Endodermal cell (in vitro differentiated cells): ENCODE measurements around the gene MAPK8IP3. TPM values are rescaled to one million over a fixed set of nuclear protein-coding genes. Genes with fewer than 3 reads are reported as not detected.

Experiments used
- DNase-seq: peaks from one replicate; pipeline ENCODE4 v3.0.0-alpha.2; 2017
- H3K27ac ChIP-seq: 2 replicates; pipeline ENCODE4 v1.5.1; 2013; ENCODE audit warnings: mild to moderate bottlenecking, low read depth, low read length, moderate library complexity
- H3K27me3 ChIP-seq: 2 replicates; pipeline ENCODE4 v1.6.1; 2013; ENCODE audit warnings: mild to moderate bottlenecking, low read length, moderate library complexity; ENCODE audit not compliant: insufficient read depth, control insufficient read depth, poor library complexity, severe bottlenecking
- H3K36me3 ChIP-seq: 2 replicates; pipeline ENCODE4 v1.7.0; 2013; ENCODE audit warnings: mild to moderate bottlenecking, low read length, moderate library complexity; ENCODE audit not compliant: control insufficient read depth, insufficient read depth
- H3K4me1 ChIP-seq: one replicate; pipeline ENCODE4 v1.7.0; 2013; ENCODE audit warnings: low read length; ENCODE audit not compliant: control insufficient read depth, insufficient read depth
- H3K4me3 ChIP-seq: 2 replicates; pipeline ENCODE4 v1.5.1; 2013; ENCODE audit warnings: mild to moderate bottlenecking, low read length, moderate library complexity
- H3K9ac ChIP-seq: 2 replicates; pipeline ENCODE4 v1.6.1; 2013; ENCODE audit warnings: mild to moderate bottlenecking, low read length, moderate library complexity; ENCODE audit not compliant: poor library complexity, severe bottlenecking; ENCODE audit errors: extremely low read depth
- H3K9me3 ChIP-seq: 2 replicates; pipeline ENCODE4 v1.6.1; 2013; ENCODE audit warnings: mild to moderate bottlenecking, low read length, moderate library complexity; ENCODE audit not compliant: control insufficient read depth
- H3K27ac Mint-ChIP-seq: 2 replicates; pipeline ENCODE4 v1.8.0; 2020; ENCODE audit warnings: mixed read lengths
- H3K27me3 Mint-ChIP-seq: 2 replicates; pipeline ENCODE4 v1.8.0; 2021; ENCODE audit warnings: mild to moderate bottlenecking, mixed read lengths; ENCODE audit not compliant: insufficient read depth
- H3K36me3 Mint-ChIP-seq: 2 replicates; pipeline ENCODE4 v1.8.0; 2020; ENCODE audit warnings: low read depth, mixed read lengths
- H3K4me1 Mint-ChIP-seq: 2 replicates; pipeline ENCODE4 v1.8.0; 2020; ENCODE audit warnings: mixed read lengths
- H3K4me3 Mint-ChIP-seq: 2 replicates; pipeline ENCODE4 v1.8.0; 2020; ENCODE audit warnings: mild to moderate bottlenecking, moderate library complexity, mixed read lengths
- H3K9me3 Mint-ChIP-seq: 2 replicates; pipeline ENCODE4 v1.8.0; 2020; ENCODE audit warnings: mild to moderate bottlenecking, mixed read lengths
- CTCF ChIP-seq: fragments of 200-600 bp; sonication (generic); conservative IDR thresholded peaks from 2 replicates; pipeline ENCODE4 v1.5.0; 2021; ENCODE audit warnings: antibody characterized with exemption, mild to moderate bottlenecking
- WGBS, 2 experiments: methylation state at CpG; one replicate each; pipeline versions ENCODE4 v1.1.5 to v1.1.7; 2013; ENCODE audit warnings: missing lambda C conversion rate in 2 of 2, mixed read lengths in 1 of 2; ENCODE audit not compliant: insufficient coverage in 1 of 2, insufficient read length in 1 of 2; 5-methylcytosine and 5-hydroxymethylcytosine counted together
- total RNA-seq, 2 donors: library from RNA; stranded (reverse); fragmentation: NEBNext Ultra II Directional in 1 of 2; extraction: Animal tissue kit (Norgen Biotek cat#: 25700) in 1 of 2; gene quantifications; 2 replicates in 1 of 2; 3 replicates in 1 of 2; pipeline ENCODE4 v1.2.1, GENCODE V29; 2021

Gene MAPK8IP3
- total RNA-seq, 2 donors from 2014 or later = 76.0 to 84.0 TPM

GRCh38 chr16:1726661-1727502, 20.9 kb downstream of the MAPK8IP3 start:
- Histone ChIP-seq H3K27ac (no peak overlapping the region), H3K9ac (no peak overlapping the region), H3K36me3 (peaks cover 17% of the 10 kb centered on the region), H3K4me3 (no peak overlapping the region), H3K9me3 (no peaks in the 10 kb centered on the region), H3K4me1 (no peaks in the 10 kb centered on the region), H3K27me3 (no peaks in the 10 kb centered on the region)
- no peak for TF ChIP-seq CTCF
- no peak for DNase-seq
- peak overlapping the region; percentile 0 for H3K27ac Mint-ChIP-seq
- WGBS, 2 experiments = 96 to 98% methylated on average over 27 to 32 of the region's 32 CpGs
- no peaks in the 10 kb centered on the region for H3K4me1 Mint-ChIP-seq
- no peak overlapping the region for H3K4me3 Mint-ChIP-seq
- peaks cover 32% of the 10 kb centered on the region for H3K36me3 Mint-ChIP-seq
- no peaks in the 10 kb centered on the region for H3K27me3 Mint-ChIP-seq
- no peaks in the 10 kb centered on the region for H3K9me3 Mint-ChIP-seq

GRCh38 chr16:1727651-1728624, 21.9 kb downstream of the MAPK8IP3 start:
- Histone ChIP-seq H3K27ac (no peak overlapping the region), H3K27me3 (no peaks in the 10 kb centered on the region), H3K4me3 (no peak overlapping the region), H3K4me1 (no peaks in the 10 kb centered on the region), H3K9ac (no peak overlapping the region), H3K36me3 (peaks cover 17% of the 10 kb centered on the region), H3K9me3 (no peaks in the 10 kb centered on the region)
- Mint-ChIP-seq H3K36me3 (peaks cover 33% of the 10 kb centered on the region), H3K27ac (no peak overlapping the region), H3K4me3 (no peak overlapping the region), H3K27me3 (no peaks in the 10 kb centered on the region), H3K4me1 (no peaks in the 10 kb centered on the region), H3K9me3 (no peaks in the 10 kb centered on the region)
- no peak for TF ChIP-seq CTCF
- DNase-seq = no peak
- WGBS, 2 experiments = 94 to 95% methylated on average over 33 to 37 of the region's 37 CpGs

- no peaks in the 10 kb centered on the region for H3K9me3 ChIP-seq
- H3K9ac ChIP-seq = no peak overlapping the region
- no peak overlapping the region for H3K27ac Mint-ChIP-seq
- H3K36me3 Mint-ChIP-seq = peaks cover 41% of the 10 kb centered on the region
- WGBS, 2 experiments = 91 to 94% methylated on average over 9 to 18 of the region's 18 CpGs
- no peaks in the 10 kb centered on the region for H3K27me3 ChIP-seq
- DNase-seq = no peak
- no peaks in the 10 kb centered on the region for H3K4me1 Mint-ChIP-seq
- no peaks in the 10 kb centered on the region for H3K27me3 Mint-ChIP-seq
- no peak overlapping the region for H3K4me3 ChIP-seq
- H3K9me3 Mint-ChIP-seq = no peaks in the 10 kb centered on the region
- no peak overlapping the region for H3K4me3 Mint-ChIP-seq
- peaks cover 17% of the 10 kb centered on the region for H3K36me3 ChIP-seq
- H3K27ac ChIP-seq = no peak overlapping the region
- no peak for TF ChIP-seq CTCF
- H3K4me1 ChIP-seq = no peaks in the 10 kb centered on the region
These were observed 23.0 kb downstream of the MAPK8IP3 start for GRCh38 chr16:1729026-1729425.
